ENCODE results near the gene PTPRM.

PTPRM gene

DNA sequence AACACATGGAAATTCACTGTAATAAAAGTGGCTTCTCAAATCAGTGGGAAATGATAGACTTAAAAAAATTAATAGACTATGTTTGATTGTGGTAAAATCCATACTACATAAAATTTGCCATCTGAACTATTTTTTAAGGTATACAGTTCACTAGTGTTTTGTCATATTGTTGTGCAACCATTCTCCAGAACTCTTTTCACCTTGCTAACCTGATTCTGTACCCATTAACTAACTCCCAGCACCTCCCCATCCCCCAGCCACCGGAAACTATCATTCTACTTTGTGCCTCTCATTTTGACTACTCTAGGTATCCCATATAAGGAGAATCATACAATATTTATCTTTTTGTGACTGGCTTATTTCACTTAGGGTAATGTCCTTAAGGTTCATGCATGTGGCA, 153.3 kb downstream of the PTPRM start:
- Histone ChIP-seq H3K4me1 (ENCODE audit: low read depth, poor library complexity, severe bottlenecking) (no peaks in the 10 kb centered on the region), H4K20me1 (ENCODE audit: insufficient read depth) (no peaks in the 10 kb centered on the region), H3K36me3 (ENCODE audit: insufficient read depth) (no peaks in the 10 kb centered on the region), H3K79me2 (ENCODE audit: insufficient read depth, low read depth) (no peaks in the 10 kb centered on the region), H3K27ac (no peak overlapping the region), H2AFZ (ENCODE audit: low read depth) (no peak overlapping the region), H3K9ac (no peak overlapping the region), H3K4me3 (IDR thresholded peaks at IDR 0.05; ENCODE audit: insufficient read depth, low read depth, low read length) (no peak overlapping the region), H3K27me3 (ENCODE audit: insufficient read depth, low read depth) (no peaks in the 10 kb centered on the region), H3K4me2 (no peak overlapping the region)
- TF ChIP-seq, protein P1, sequence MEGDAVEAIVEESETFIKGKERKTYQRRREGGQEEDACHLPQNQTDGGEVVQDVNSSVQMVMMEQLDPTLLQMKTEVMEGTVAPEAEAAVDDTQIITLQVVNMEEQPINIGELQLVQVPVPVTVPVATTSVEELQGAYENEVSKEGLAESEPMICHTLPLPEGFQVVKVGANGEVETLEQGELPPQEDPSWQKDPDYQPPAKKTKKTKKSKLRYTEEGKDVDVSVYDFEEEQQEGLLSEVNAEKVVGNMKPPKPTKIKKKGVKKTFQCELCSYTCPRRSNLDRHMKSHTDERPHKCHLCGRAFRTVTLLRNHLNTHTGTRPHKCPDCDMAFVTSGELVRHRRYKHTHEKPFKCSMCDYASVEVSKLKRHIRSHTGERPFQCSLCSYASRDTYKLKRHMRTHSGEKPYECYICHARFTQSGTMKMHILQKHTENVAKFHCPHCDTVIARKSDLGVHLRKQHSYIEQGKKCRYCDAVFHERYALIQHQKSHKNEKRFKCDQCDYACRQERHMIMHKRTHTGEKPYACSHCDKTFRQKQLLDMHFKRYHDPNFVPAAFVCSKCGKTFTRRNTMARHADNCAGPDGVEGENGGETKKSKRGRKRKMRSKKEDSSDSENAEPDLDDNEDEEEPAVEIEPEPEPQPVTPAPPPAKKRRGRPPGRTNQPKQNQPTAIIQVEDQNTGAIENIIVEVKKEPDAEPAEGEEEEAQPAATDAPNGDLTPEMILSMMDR (conservative IDR thresholded peaks at IDR 0.05; ENCODE audit: low read depth, low read length) = no peak

DNA sequence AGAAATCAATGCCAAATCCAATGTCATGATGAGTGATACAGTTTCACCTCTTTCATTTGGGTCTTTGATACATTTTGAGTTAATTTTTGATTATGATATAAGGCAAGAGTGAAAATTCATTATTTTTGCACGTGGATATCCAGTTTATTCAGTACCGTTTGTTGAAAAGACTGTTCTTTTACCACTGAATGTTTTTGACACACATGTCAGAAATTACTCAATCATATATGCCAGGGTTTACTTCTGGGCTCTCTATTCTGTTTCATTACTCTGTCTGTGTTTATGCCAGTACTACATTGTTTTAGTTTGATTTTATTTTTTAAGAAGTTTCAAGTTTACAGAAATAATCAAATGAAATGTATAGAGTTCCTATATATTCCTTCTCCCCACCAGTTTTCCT, 154.4 kb downstream of the PTPRM start:
- H4K20me1 ChIP-seq (ENCODE audit: insufficient read depth) = no peaks in the 10 kb centered on the region
- H3K36me3 ChIP-seq (ENCODE audit: insufficient read depth) = no peaks in the 10 kb centered on the region
- H3K79me2 ChIP-seq (ENCODE audit: insufficient read depth, low read depth) = no peaks in the 10 kb centered on the region
- no peak overlapping the region for H3K4me2 ChIP-seq
- no peak overlapping the region for H3K4me3 ChIP-seq (IDR thresholded peaks at IDR 0.05; ENCODE audit: insufficient read depth, low read depth, low read length)
- H3K27ac ChIP-seq = no peak overlapping the region
- TF ChIP-seq, protein P1 (conservative IDR thresholded peaks at IDR 0.05; ENCODE audit: low read depth, low read length) = no peak
- no peak overlapping the region for H2AFZ ChIP-seq (ENCODE audit: low read depth)
- H3K9ac ChIP-seq = no peak overlapping the region
- H3K4me1 ChIP-seq (ENCODE audit: low read depth, poor library complexity, severe bottlenecking) = no peaks in the 10 kb centered on the region
- no peaks in the 10 kb centered on the region for H3K27me3 ChIP-seq (ENCODE audit: insufficient read depth, low read depth)

DNA sequence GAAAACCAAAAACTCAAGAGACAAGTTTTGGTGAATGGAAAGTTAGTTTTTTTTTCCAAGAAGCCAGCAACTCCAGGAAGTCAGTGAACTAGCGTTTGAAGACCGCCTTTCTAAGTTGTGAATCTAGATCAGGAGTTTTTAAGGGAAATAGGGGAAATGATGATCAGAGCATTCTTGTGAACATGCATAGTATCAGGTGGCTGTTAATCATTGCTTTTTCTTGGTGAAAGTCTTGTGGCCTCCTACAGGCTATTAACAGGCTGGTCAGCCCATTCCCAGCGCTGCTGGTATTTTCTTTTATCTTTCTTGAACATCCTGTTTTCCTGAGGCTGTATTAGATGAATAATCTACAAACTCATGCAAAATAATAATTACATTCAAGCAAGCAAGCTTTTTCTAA, 155.8 kb downstream of the PTPRM start:
- Histone ChIP-seq H3K27ac (no peak overlapping the region), H3K36me3 (ENCODE audit: insufficient read depth) (no peaks in the 10 kb centered on the region), H3K4me2 (no peak overlapping the region), H3K4me1 (ENCODE audit: low read depth, poor library complexity, severe bottlenecking) (peaks cover 8% of the 10 kb centered on the region), H3K27me3 (ENCODE audit: insufficient read depth, low read depth) (no peaks in the 10 kb centered on the region), H3K4me3 (IDR thresholded peaks at IDR 0.05; ENCODE audit: insufficient read depth, low read depth, low read length) (no peak overlapping the region), H3K79me2 (ENCODE audit: insufficient read depth, low read depth) (no peaks in the 10 kb centered on the region), H2AFZ (ENCODE audit: low read depth) (no peak overlapping the region), H3K9ac (no peak overlapping the region), H4K20me1 (ENCODE audit: insufficient read depth) (no peaks in the 10 kb centered on the region)
- TF ChIP-seq, protein P1 (conservative IDR thresholded peaks at IDR 0.05; ENCODE audit: low read depth, low read length) = no peak

DNA sequence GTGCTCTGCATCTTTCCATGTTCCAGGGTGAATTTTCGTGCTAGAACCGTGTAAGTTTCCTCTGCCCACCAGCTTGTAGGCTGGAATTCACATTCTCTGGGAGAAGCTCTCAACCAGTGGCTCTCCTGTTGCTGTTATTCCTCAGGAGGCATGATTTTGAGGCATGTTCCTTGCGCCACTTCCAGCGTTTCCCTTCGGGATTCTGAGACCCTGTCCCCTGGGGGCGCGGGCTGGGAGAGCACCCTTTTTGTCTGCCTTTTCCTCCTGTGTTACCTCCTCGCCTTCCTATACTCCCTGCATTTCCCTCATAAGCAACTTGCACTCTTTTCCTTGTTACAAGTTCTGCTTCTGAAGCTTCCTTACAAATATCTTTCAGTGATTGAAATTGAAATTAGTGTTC, 156.4 kb downstream of the PTPRM start:
- Histone ChIP-seq H3K4me3 (IDR thresholded peaks at IDR 0.05; ENCODE audit: insufficient read depth, low read depth, low read length) (no peak overlapping the region), H3K9ac (no peak overlapping the region), H3K36me3 (ENCODE audit: insufficient read depth) (no peaks in the 10 kb centered on the region), H3K27me3 (ENCODE audit: insufficient read depth, low read depth) (no peaks in the 10 kb centered on the region), H3K4me1 (ENCODE audit: low read depth, poor library complexity, severe bottlenecking) (peaks cover 10% of the 10 kb centered on the region), H3K4me2 (no peak overlapping the region), H4K20me1 (ENCODE audit: insufficient read depth) (no peaks in the 10 kb centered on the region), H3K27ac (no peak overlapping the region), H3K79me2 (ENCODE audit: insufficient read depth, low read depth) (no peaks in the 10 kb centered on the region), H2AFZ (ENCODE audit: low read depth) (no peak overlapping the region)
- TF ChIP-seq, protein P1 (conservative IDR thresholded peaks at IDR 0.05; ENCODE audit: low read depth, low read length) = no peak

All from KMS-11 (cell line).